ENCODE measurements around the gene NANOS3. TPM values are rescaled to one million over a fixed set of nuclear protein-coding genes. Genes with fewer than 3 reads are reported as not detected.

The NANOS3 gene
- polyA plus RNA-seq, 1 donor, result 2.3 TPM

DNA sequence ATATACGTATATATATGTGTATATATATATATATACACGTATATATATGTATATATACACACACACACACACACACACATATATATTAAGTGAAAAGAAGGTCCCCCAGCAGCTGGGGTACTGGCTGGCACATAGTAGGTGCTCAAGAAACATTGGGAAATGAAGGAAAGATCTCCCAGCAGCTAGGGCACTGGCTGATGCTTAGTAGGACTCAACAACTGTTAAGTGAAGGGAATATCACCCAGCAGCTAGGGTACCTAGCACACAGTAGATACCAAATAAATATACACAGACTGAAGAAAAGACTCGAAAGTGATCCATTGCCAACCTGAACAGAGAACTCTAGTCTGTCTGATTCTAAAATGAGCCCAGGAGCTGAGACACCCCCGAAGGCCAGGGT lies 49.1 kb downstream of the NANOS3 start:
- H3K4me3 ChIP-seq (ENCODE audit: low read length), result no peak overlapping the region
- no peak for DNase-seq
- peaks cover 70% of the 10 kb centered on the region for H3K36me3 ChIP-seq (ENCODE audit: control insufficient read depth, insufficient read depth, low read length)
- H3K27ac ChIP-seq (ENCODE audit: low read length), result no peak overlapping the region
- no peaks in the 10 kb centered on the region for H3K4me1 ChIP-seq (ENCODE audit: control insufficient read depth, insufficient read depth, low read length)
- H3K27me3 ChIP-seq (ENCODE audit: control insufficient read depth, insufficient read depth, low read length), result no peaks in the 10 kb centered on the region
- H3K9me3 ChIP-seq (ENCODE audit: control insufficient read depth, low read depth, low read length), result peaks cover under 1% of the 10 kb centered on the region
- WGBS (ENCODE audit: insufficient coverage, low lambda C conversion rate), result no CpG with 5 or more reads among the region's 4 CpGs

DNA sequence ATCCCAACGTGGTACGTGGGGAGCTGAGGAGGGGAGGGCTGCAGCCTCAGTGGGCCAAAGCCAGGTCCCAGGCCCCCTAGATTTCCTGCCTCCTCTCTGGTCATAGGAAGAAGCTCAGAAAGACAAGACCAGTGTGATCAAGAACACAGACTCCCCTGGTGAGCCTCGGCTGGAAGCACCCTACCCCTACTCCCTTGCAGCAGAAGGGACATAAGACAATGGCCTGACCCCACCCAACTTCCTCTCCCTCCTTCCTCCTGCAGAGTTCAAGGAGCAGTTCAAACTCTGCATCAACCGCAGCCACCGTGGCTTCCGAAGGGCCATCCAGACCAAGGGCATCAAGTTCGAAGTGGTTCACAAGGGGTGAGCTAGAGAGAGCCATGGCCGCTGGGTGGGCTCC lies 49.8 kb downstream of the NANOS3 start:
- WGBS (ENCODE audit: insufficient coverage, low lambda C conversion rate), result no CpG with 5 or more reads among the region's 8 CpGs
- Histone ChIP-seq H3K4me3 (ENCODE audit: low read length) (no peak overlapping the region), H3K27me3 (ENCODE audit: control insufficient read depth, insufficient read depth, low read length) (no peaks in the 10 kb centered on the region), H3K36me3 (ENCODE audit: control insufficient read depth, insufficient read depth, low read length) (peaks cover 65% of the 10 kb centered on the region), H3K9me3 (ENCODE audit: control insufficient read depth, low read depth, low read length) (no peaks in the 10 kb centered on the region), H3K4me1 (ENCODE audit: control insufficient read depth, insufficient read depth, low read length) (no peaks in the 10 kb centered on the region), H3K27ac (ENCODE audit: low read length) (no peak overlapping the region)
- no peak for DNase-seq

DNA sequence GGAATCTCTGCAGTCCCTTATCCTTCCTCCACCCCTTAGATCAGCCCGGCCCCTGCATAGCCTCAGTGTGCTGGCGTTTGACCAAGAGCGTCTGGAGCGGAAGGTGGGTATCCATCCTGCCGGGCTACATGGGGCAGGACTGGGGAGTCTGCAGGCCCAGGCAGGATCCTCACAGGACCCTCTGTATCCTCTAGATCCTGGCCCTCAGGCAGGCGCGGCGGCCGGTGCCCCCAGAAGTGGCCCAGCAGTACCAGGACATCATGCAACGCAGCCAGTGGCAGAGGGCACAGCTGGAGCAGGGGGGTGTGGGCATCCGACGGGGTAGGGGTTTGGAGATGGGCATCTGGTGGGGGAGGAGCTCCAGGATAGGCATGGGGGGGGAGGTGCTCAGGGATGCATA lies 52.4 kb downstream of the NANOS3 start:
- WGBS (ENCODE audit: insufficient coverage, low lambda C conversion rate), result no CpG with 5 or more reads among the region's 12 CpGs
- Histone ChIP-seq H3K9me3 (ENCODE audit: control insufficient read depth, low read depth, low read length) (no peaks in the 10 kb centered on the region), H3K36me3 (ENCODE audit: control insufficient read depth, insufficient read depth, low read length) (peaks cover 48% of the 10 kb centered on the region), H3K27ac (ENCODE audit: low read length) (no peak overlapping the region), H3K4me1 (ENCODE audit: control insufficient read depth, insufficient read depth, low read length) (no peaks in the 10 kb centered on the region), H3K4me3 (ENCODE audit: low read length) (no peak overlapping the region), H3K27me3 (ENCODE audit: control insufficient read depth, insufficient read depth, low read length) (no peaks in the 10 kb centered on the region)
- no peak for DNase-seq

DNA sequence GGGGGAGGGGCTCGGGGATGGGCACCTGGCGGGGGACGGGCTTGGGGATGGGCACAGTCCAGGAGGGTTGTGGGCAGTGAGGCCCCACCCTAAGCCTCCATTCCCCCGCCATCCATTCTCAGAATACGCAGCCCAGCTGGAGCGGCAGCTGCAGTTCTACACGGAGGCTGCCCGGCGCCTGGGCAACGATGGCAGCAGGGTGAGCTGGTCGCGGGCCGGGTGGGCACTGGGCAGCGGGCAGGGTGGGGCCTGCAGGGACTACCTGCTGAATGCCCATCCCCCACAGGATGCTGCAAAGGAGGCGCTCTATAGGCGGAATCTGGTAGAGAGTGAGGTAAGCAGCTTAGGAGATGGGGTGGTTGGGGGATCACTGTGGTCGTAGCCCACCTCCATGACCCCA lies 53.0 kb downstream of the NANOS3 start:
- DNase-seq, result no peak
- H3K4me1 ChIP-seq (ENCODE audit: control insufficient read depth, insufficient read depth, low read length), result no peaks in the 10 kb centered on the region
- no peaks in the 10 kb centered on the region for H3K9me3 ChIP-seq (ENCODE audit: control insufficient read depth, low read depth, low read length)
- H3K27me3 ChIP-seq (ENCODE audit: control insufficient read depth, insufficient read depth, low read length), result peaks cover 2% of the 10 kb centered on the region
- no peak overlapping the region for H3K4me3 ChIP-seq (ENCODE audit: low read length)
- no CpG with 5 or more reads among the region's 17 CpGs for WGBS (ENCODE audit: insufficient coverage, low lambda C conversion rate)
- no peak overlapping the region for H3K27ac ChIP-seq (ENCODE audit: low read length)
- H3K36me3 ChIP-seq (ENCODE audit: control insufficient read depth, insufficient read depth, low read length), result peaks cover 43% of the 10 kb centered on the region

Other genes with a start within 250 kb of the NANOS3 start
- gene MRI1, start 112.6 kb upstream of the NANOS3 start, polyA plus RNA-seq, result 43.7 TPM
- 101 TPM for gene C19orf53, start 102.7 kb upstream of the NANOS3 start, polyA plus RNA-seq
- 3.7 TPM for gene ZSWIM4, start 81.7 kb upstream of the NANOS3 start, polyA plus RNA-seq
- gene BRME1, start 29.0 kb downstream of the NANOS3 start, polyA plus RNA-seq, result 4.7 TPM
- gene CC2D1A, start 29.1 kb downstream of the NANOS3 start, polyA plus RNA-seq, result 42.2 TPM
- 1.6 TPM for gene PODNL1, start 61.3 kb downstream of the NANOS3 start, polyA plus RNA-seq
- gene DCAF15, start 75.4 kb downstream of the NANOS3 start, polyA plus RNA-seq, result 26.8 TPM
- 17.1 TPM for gene RFX1, start 129.2 kb downstream of the NANOS3 start, polyA plus RNA-seq
- gene RLN3, start 151.0 kb downstream of the NANOS3 start, polyA plus RNA-seq, result 0.31 TPM
- gene IL27RA, start 154.6 kb downstream of the NANOS3 start, polyA plus RNA-seq, result 6.4 TPM
- gene PALM3, start 184.9 kb downstream of the NANOS3 start, polyA plus RNA-seq, result 2.3 TPM
- gene MISP3, start 195.7 kb downstream of the NANOS3 start, polyA plus RNA-seq, result 12.3 TPM
- 0.10 TPM for gene C19orf67, start 208.6 kb downstream of the NANOS3 start, polyA plus RNA-seq
- gene SAMD1, start 213.6 kb downstream of the NANOS3 start, polyA plus RNA-seq, result 40.1 TPM
- 66.7 TPM for gene PRKACA, start 240.6 kb downstream of the NANOS3 start, polyA plus RNA-seq